Neutrophil (primary cell): Measurements from ENCODE around the gene ANO8.

ENCODE experiments used
- H3K27ac ChIP-seq: fragments of 200-600 bp; sonication (generic); 2 replicates; pipeline ENCODE4 v1.5.1; 2016; ENCODE audit warnings: mild to moderate bottlenecking, moderate library complexity
- H3K27me3 ChIP-seq: fragments of 200-600 bp; sonication (generic); 2 replicates; pipeline ENCODE4 v1.6.0; 2016; ENCODE audit warnings: mild to moderate bottlenecking
- H3K36me3 ChIP-seq: fragments of 200-600 bp; sonication (generic); 2 replicates; pipeline ENCODE4 v1.5.1; 2017
- H3K4me1 ChIP-seq, 2 experiments: fragments of 200-600 bp in 1 of 2; sonication (generic) in 1 of 2; 1 replicate in 1 of 2; 2 replicates in 1 of 2; pipeline versions ENCODE4 v1.5.1 to v1.6.1; 2013 to 2016; ENCODE audit warnings: low read depth in 1 of 2, low read length in 1 of 2, mild to moderate bottlenecking in 1 of 2, moderate library complexity in 1 of 2; ENCODE audit not compliant: control insufficient read depth in 1 of 2, insufficient read depth in 1 of 2
- H3K4me3 ChIP-seq, 2 experiments: fragments of 200-600 bp in 1 of 2; sonication (generic) in 1 of 2; 1 replicate in 1 of 2; 2 replicates in 1 of 2; pipeline ENCODE4 v1.5.1; 2013 to 2016; ENCODE audit warnings: low read depth in 1 of 2, low read length in 1 of 2, mild to moderate bottlenecking in 1 of 2, moderate library complexity in 1 of 2
- H3K9me3 ChIP-seq: fragments of 200-600 bp; sonication (generic); 2 replicates; pipeline ENCODE4 v1.5.1; 2016
- TF ChIP-seq, protein P1 (sequence below): fragments of 200-600 bp; sonication (generic); IDR thresholded peaks from 2 replicates; pipeline ENCODE4 v1.5.1; 2016; ENCODE audit warnings: antibody characterized with exemption

Gene ANO8

DNA sequence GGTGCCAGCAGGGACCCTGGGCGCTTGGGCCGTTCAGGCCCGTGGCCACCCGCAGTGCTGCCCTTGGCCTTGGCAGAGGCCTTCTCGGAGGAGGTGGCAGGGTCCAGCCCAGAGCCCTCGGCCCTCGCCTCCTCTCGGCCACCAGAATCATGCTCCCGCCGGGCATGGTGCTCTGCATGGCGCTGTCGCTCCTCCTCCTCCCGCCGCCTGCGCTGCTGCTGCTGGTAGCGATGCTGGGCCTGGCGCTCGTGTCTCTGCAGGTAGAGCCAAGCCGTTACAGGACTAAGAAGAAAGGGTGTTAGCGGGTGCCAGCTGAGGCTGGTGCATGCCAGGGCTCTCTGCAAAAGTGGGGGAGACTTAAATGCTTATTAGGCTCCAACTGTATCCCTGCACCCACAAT, 9.5 kb downstream of the ANO8 start:
- TF ChIP-seq, protein P1, sequence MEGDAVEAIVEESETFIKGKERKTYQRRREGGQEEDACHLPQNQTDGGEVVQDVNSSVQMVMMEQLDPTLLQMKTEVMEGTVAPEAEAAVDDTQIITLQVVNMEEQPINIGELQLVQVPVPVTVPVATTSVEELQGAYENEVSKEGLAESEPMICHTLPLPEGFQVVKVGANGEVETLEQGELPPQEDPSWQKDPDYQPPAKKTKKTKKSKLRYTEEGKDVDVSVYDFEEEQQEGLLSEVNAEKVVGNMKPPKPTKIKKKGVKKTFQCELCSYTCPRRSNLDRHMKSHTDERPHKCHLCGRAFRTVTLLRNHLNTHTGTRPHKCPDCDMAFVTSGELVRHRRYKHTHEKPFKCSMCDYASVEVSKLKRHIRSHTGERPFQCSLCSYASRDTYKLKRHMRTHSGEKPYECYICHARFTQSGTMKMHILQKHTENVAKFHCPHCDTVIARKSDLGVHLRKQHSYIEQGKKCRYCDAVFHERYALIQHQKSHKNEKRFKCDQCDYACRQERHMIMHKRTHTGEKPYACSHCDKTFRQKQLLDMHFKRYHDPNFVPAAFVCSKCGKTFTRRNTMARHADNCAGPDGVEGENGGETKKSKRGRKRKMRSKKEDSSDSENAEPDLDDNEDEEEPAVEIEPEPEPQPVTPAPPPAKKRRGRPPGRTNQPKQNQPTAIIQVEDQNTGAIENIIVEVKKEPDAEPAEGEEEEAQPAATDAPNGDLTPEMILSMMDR: no peak
- peaks cover 14 to 19% of the 10 kb centered on the region in 2 experiments for H3K4me1 ChIP-seq
- H3K36me3 ChIP-seq: peaks cover 28% of the 10 kb centered on the region
- no peaks in the 10 kb centered on the region for H3K9me3 ChIP-seq
- no peak overlapping the region for H3K27ac ChIP-seq
- H3K4me3 ChIP-seq: no peak overlapping the region
- peaks cover 76% of the 10 kb centered on the region for H3K27me3 ChIP-seq

DNA sequence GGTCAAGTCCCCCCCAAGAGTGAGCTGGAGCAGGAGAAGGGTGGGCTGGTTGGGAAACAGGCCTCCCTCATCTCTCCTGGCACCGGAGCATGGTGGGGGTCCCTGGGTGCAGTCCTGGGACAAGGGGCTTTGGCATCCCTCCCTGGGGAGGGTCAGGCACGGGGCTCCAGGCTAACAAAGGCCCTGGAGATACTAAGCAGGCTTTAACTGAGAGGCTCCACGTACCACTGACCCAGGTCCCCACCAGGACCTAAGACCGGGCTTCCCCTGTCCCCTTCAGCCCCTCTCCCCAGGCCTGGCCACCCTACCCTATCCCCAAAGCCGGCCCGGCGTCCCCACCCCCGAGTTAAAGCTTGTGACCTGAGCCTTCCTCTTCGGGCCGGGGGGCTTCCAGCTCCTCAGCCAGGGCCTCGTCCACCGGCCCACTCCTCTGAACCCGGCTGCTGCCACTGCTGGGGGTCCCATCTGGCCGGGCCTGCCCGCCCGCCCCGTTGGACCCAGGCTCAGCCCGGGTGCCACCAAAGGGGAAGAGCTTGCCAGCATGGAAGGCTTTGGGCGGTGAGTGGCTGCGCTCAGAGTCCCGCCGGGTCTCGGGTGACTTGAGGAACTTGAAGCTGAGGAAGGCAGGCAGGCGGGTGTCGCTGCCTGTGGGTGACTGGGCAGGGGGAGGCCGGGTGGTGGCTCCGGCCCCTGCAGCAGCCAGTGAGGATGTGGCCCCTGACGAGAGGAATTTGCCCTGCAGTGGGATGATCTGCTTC, 10.1 kb downstream of the ANO8 start:
- peaks cover 34% of the 10 kb centered on the region for H3K36me3 ChIP-seq
- H3K4me1 ChIP-seq: peaks cover 14 to 18% of the 10 kb centered on the region in 2 experiments
- TF ChIP-seq, protein P1: no peak

DNA sequence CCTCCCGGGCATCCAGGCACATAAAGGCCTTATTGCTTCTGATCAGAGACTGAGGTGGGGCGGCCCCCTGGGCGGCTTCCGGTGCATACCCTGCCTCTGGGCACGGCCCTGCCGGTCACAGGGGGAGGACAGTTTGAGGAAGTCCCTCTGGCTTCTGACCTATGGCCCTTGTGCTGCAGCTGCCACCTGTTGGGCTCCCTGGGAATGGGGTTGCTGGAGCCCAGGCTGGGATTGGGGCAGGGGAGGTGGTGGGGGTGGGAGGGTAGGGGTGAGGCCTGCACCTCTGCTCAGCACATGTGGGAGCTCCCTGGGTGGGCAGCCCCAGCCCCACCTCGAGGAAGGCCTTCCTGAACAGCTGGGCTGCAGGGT, 10.7 kb downstream of the ANO8 start:
- peaks cover 65% of the 10 kb centered on the region for H3K27me3 ChIP-seq
- no peak overlapping the region for H3K4me3 ChIP-seq
- H3K9me3 ChIP-seq: no peaks in the 10 kb centered on the region
- TF ChIP-seq, protein P1: no peak
- no peak overlapping the region for H3K27ac ChIP-seq
- H3K4me1 ChIP-seq: peaks cover 9 to 12% of the 10 kb centered on the region in 2 experiments
- peaks cover 40% of the 10 kb centered on the region for H3K36me3 ChIP-seq

More for the DNA sequence above, 10.1 kb downstream of the ANO8 start:
- peaks cover 70% of the 10 kb centered on the region for H3K27me3 ChIP-seq
- no peaks in the 10 kb centered on the region for H3K9me3 ChIP-seq
- no peak overlapping the region for H3K27ac ChIP-seq
- no peak overlapping the region for H3K4me3 ChIP-seq

DNA sequence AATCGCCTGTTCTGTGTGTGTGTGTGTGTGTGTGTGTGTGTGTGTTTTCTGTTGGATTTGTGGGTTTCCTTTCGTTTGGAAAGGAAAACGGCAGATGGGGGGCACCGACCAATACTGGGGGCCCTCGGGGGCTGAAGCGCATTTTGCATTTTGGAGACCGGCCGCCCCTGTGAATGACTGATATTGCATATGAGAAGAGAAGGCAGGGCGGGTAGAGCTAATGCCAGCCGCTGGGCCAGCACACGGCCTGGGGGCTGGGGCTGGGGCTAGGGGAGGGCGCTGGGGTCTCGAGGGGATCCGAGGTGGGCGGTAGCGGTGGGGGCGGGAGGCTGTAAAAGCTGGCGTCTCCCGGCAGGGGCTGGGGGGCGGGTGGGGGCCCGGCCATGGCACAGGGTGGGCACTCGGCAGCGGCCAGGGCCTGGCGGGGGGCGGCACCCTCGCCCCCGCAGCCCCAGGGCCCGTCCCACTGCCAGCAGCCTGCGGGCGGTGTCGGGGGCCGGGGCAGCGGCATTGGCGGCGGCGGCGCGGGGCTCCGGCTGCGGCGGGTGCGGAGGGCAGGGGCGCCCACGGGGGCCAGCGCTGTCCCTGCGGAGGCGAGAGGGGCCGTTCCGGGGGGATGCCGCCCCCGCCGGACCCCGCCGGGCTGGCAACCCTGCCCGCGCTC, 11.2 kb downstream of the ANO8 start:
- TF ChIP-seq, protein P1: no peak
- no peak overlapping the region for H3K27ac ChIP-seq
- no peaks in the 10 kb centered on the region for H3K9me3 ChIP-seq
- peaks cover 6 to 7% of the 10 kb centered on the region in 2 experiments for H3K4me1 ChIP-seq
- H3K27me3 ChIP-seq: peaks cover 59% of the 10 kb centered on the region
- peaks cover 42% of the 10 kb centered on the region for H3K36me3 ChIP-seq
- H3K4me3 ChIP-seq: no peak overlapping the region

DNA sequence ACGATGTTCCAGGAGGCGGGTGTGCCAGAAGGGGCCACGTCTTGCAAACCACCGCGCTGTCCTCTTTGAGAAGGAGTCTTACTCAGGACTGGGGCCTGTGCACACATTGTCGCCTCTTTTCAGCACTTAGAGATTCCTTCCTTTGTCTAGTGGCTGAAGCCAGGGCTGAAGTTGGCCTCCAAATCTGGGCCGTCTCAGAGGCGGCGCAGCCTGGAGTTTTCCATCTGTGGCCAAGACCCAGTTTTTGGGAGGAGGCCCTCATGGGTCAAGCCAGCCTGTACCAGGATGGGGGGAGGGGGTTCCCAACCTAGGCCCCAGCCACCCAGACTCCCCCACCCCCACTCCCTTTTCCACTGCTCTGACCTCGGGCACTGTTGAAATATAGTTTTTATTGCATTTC, 11.8 kb downstream of the ANO8 start:
- H3K4me1 ChIP-seq: peaks cover 1 to 3% of the 10 kb centered on the region in 2 experiments
- no peaks in the 10 kb centered on the region for H3K9me3 ChIP-seq
- peaks cover 42% of the 10 kb centered on the region for H3K36me3 ChIP-seq
- TF ChIP-seq, protein P1: no peak
- peaks cover 54% of the 10 kb centered on the region for H3K27me3 ChIP-seq
- H3K27ac ChIP-seq: no peak overlapping the region
- no peak overlapping the region for H3K4me3 ChIP-seq
